Endothelial cell of umbilical vein (primary cell): ENCODE measurements around the gene CUBN. TPM values are rescaled to one million over a fixed set of nuclear protein-coding genes. Genes with fewer than 3 reads are reported as not detected.

Experiments used
- BruUV-seq: library from RNA; stranded (reverse); fragments of 400-500 nt; replicated peaks from 2 replicates; lab custom pipeline; 2021; lab: Mats Ljungman, UMichigan
- CTCF ChIA-PET: fragments of 300-600, 350-600 bp; sonication (Branson Sonifier 250); formaldehyde crosslinking; loops from one replicate; lab custom pipeline; 2021; ENCODE audit warnings: antibody characterized with exemption, inconsistent platforms; lab: Charles Lee
- POLR2A ChIA-PET: fragments of 300-600, 350-600 bp; sonication (Branson Sonifier 250); formaldehyde crosslinking; loops from one replicate; lab custom pipeline; 2021; ENCODE audit warnings: antibody characterized with exemption, inconsistent platforms; lab: Charles Lee
- DNase-seq: peaks from one replicate; pipeline ENCODE4 v3.0.0-alpha.2; 2011; ENCODE audit warnings: low read depth, low spot score
- FAIRE-seq: peaks from 2 replicates; lab custom pipeline; 2011; peaks lifted over from hg19 to GRCh38; lab: Jason Lieb, UNC
- H2AFZ ChIP-seq: 2 replicates; pipeline ENCODE4 v1.6.0; 2012; ENCODE audit warnings: low read depth, low read length, control low read depth, inconsistent platforms
- H3K27ac ChIP-seq: 2 replicates; pipeline ENCODE4 v1.5.1; 2011; ENCODE audit warnings: low read depth, mild to moderate bottlenecking, control low read depth, low read length, moderate library complexity; ENCODE audit not compliant: insufficient read depth
- H3K27me3 ChIP-seq, 2 experiments: 2 replicates each; pipeline versions ENCODE4 v1.6.0 to v1.6.1; 2011; ENCODE audit warnings: low read length in 2 of 2, mixed read lengths in 1 of 2; ENCODE audit not compliant: control insufficient read depth in 2 of 2, insufficient read depth in 2 of 2
- H3K36me3 ChIP-seq, 2 experiments: 2 replicates in 1 of 2; 3 replicates in 1 of 2; pipeline ENCODE4 v1.5.1; 2011; ENCODE audit warnings: low read length in 2 of 2, mild to moderate bottlenecking in 1 of 2, moderate library complexity in 1 of 2; ENCODE audit not compliant: control insufficient read depth in 2 of 2, insufficient read depth in 2 of 2; ENCODE audit errors: extremely low read depth in 1 of 2
- H3K4me1 ChIP-seq: 3 replicates; pipeline ENCODE4 v1.5.1; 2011; ENCODE audit warnings: mild to moderate bottlenecking, low read length; ENCODE audit not compliant: control insufficient read depth, insufficient read depth; ENCODE audit errors: extremely low read depth
- H3K4me2 ChIP-seq: 2 replicates; pipeline ENCODE4 v1.6.1; 2011; ENCODE audit warnings: low read length, control low read depth, mixed read lengths; ENCODE audit not compliant: insufficient read depth
- H3K4me3 ChIP-seq, 3 experiments: fragments of 200-600 bp in 1 of 3; sonication (generic), shearing (Covaris generic) in 1 of 3; replicated peaks in 1 of 3; 2 replicates each; pipeline ENCODE4 v1.5.1; 2011 to 2016; ENCODE audit warnings: control low read depth in 3 of 3, low read length in 3 of 3, mild to moderate bottlenecking in 2 of 3, inconsistent platforms in 1 of 3, low read depth in 1 of 3, moderate library complexity in 1 of 3; ENCODE audit not compliant: insufficient read depth in 1 of 3
- H3K79me2 ChIP-seq: 2 replicates; pipeline ENCODE4 v1.6.0; 2012; ENCODE audit warnings: low read length, inconsistent platforms; ENCODE audit not compliant: control insufficient read depth, insufficient read depth
- H3K9ac ChIP-seq: replicated peaks from 2 replicates; pipeline ENCODE3; 2011; ENCODE audit warnings: low read length, control low read depth; ENCODE audit not compliant: insufficient read depth; ENCODE audit errors: extremely low read depth
- H3K9me1 ChIP-seq: replicated peaks from 3 replicates; pipeline ENCODE4 v1.6.0; 2011; ENCODE audit warnings: mild to moderate bottlenecking, low read length; ENCODE audit not compliant: control insufficient read depth, insufficient read depth; ENCODE audit errors: extremely low read depth
- H3K9me3 ChIP-seq: replicated peaks from 2 replicates; pipeline ENCODE4 v1.5.1; 2012; ENCODE audit warnings: low read length, inconsistent platforms; ENCODE audit not compliant: control insufficient read depth, insufficient read depth
- H4K20me1 ChIP-seq: replicated peaks from 2 replicates; pipeline ENCODE3; 2011; ENCODE audit warnings: mild to moderate bottlenecking, low read length; ENCODE audit not compliant: control insufficient read depth, insufficient read depth; ENCODE audit errors: extremely low read depth
- CTCF ChIP-seq, 2 donors: IDR thresholded peaks; 1 replicate in 1 of 2; 2 replicates in 1 of 2; pipeline ENCODE4 v1.5.1; 2011; ENCODE audit warnings: low read length in 2 of 2, mild to moderate bottlenecking in 2 of 2, moderate library complexity in 2 of 2, control low read depth in 1 of 2, inconsistent platforms in 1 of 2, low read depth in 1 of 2; ENCODE audit not compliant: insufficient read depth in 1 of 2; ENCODE audit errors: extremely low read depth in 1 of 2
- EZH2 ChIP-seq: IDR thresholded peaks from 2 replicates; pipeline ENCODE4 v1.6.1; 2012; ENCODE audit warnings: borderline replicate concordance, low read depth, mild to moderate bottlenecking, moderate library complexity, low read length, inconsistent platforms; ENCODE audit not compliant: severe bottlenecking
- FOS ChIP-seq: IDR thresholded peaks from 2 replicates; pipeline ENCODE4 v1.6.1; 2011; ENCODE audit warnings: mild to moderate bottlenecking, low read length, moderate library complexity, borderline replicate concordance; ENCODE audit not compliant: insufficient read depth
- GATA2 ChIP-seq: IDR thresholded peaks from 2 replicates; pipeline ENCODE4 v1.7.0; 2011; ENCODE audit warnings: low read depth, mild to moderate bottlenecking, moderate library complexity, mixed read lengths, low read length; ENCODE audit not compliant: insufficient read length, insufficient read depth
- JUN ChIP-seq: IDR thresholded peaks from 2 replicates; pipeline ENCODE4 v1.6.1; 2011; ENCODE audit warnings: borderline replicate concordance, low read depth; ENCODE audit not compliant: insufficient read length, insufficient read depth
- MAX ChIP-seq: IDR thresholded peaks from 2 replicates; pipeline ENCODE4 v1.6.1; 2011; ENCODE audit not compliant: insufficient read depth, insufficient read length
- MYC ChIP-seq: IDR thresholded peaks from one replicate; pipeline ENCODE4 v1.6.1; 2011; ENCODE audit warnings: mild to moderate bottlenecking, low read depth, low read length
- POLR2A ChIP-seq: IDR thresholded peaks from 2 replicates; pipeline ENCODE4 v1.6.1; 2012; ENCODE audit warnings: low read depth, mild to moderate bottlenecking, control low read depth, low read length
- POLR2AphosphoS5 ChIP-seq: IDR thresholded peaks from 2 replicates; pipeline ENCODE4 v1.6.1; 2012; ENCODE audit warnings: low read depth, mild to moderate bottlenecking, control low read depth, low read length, moderate library complexity; ENCODE audit not compliant: insufficient read depth
- dilution Hi-C: fragments of 300-500 bp; cut with MboI; formaldehyde crosslinking; loops from one replicate; pipeline ENCODE4 v1.15.0; 2019; ENCODE audit warnings: low sequenced_read_pairs; ENCODE audit not compliant: extremely low pct_ligation_motif_present
- intact Hi-C: fragments of 100-400 bp; cut with micrococcal nuclease; formaldehyde crosslinking; loops from one replicate; pipeline ENCODE4 v1.10.0; 2022
- polyA plus RNA-seq, 4 experiments: library from polyadenylated mRNA; depleted of rRNA in 3 of 4; stranded (reverse) in 3 of 4; unstranded in 1 of 4; fragments of >200 nt; gene quantifications; 2 replicates each; pipeline versions ENCODE4 v1.2.1 to v1.2.3, GENCODE V29; 2011 to 2012; ENCODE audit warnings: missing spikeins in 1 of 4
- total RNA-seq: library from RNA; stranded (reverse); gene quantifications from 2 replicates; pipeline ENCODE4 v1.2.3, GENCODE V29; 2021

Gene CUBN
- total and polyA plus RNA-seq, 2 donors (not counting 3 experiments of a cell fraction or from before 2014, with no cell fraction given): 2.7 to 4.6 TPM

- dilution Hi-C loops: no loop called here
- intact Hi-C loops: loop anchor here (10.0 kb wide), 1 partner anchor 685 kb away; no protein-coding TSS in a partner anchor
- H2AFZ ChIP-seq: no peak overlapping the region
- no peaks in the 10 kb centered on the region for H3K9me1 ChIP-seq
- FAIRE-seq: no peak
- no peaks in the 10 kb centered on the region for H4K20me1 ChIP-seq
- peaks cover 60% of the 10 kb centered on the region for H3K79me2 ChIP-seq
- H3K27ac ChIP-seq: no peak overlapping the region
- no peak overlapping the region for H3K4me2 ChIP-seq
- no peaks in the 10 kb centered on the region for H3K27me3 ChIP-seq
- no peaks in the 10 kb centered on the region for H3K9me3 ChIP-seq
- no peaks in the 10 kb centered on the region for H3K36me3 ChIP-seq
- no peak for DNase-seq
- no TSS peak for BruUV-seq
- POLR2A ChIA-PET: no interaction called here
- CTCF ChIA-PET: interaction anchor here (1.0 kb wide), 1 partner anchor 9 kb away, joined by 3 read pairs; no protein-coding TSS in a partner anchor
- no peak for TF ChIP-seq POLR2A
- no peak for TF ChIP-seq JUN
- TF ChIP-seq GATA2: no peak
- TF ChIP-seq MYC: no peak
- no peak for TF ChIP-seq MAX
- no peak for TF ChIP-seq CTCF (IDR thresholded peaks at IDR 0.05; ENCODE audit: extremely low read depth in 1 of 2, insufficient read depth in 1 of 2, low read depth in 1 of 2, low read length in 2 of 2)
- TF ChIP-seq FOS: no peak
- no peak for TF ChIP-seq EZH2
- no peak for TF ChIP-seq POLR2AphosphoS5
- no peaks in the 10 kb centered on the region for H3K4me1 ChIP-seq
- H3K4me3 ChIP-seq: no peak overlapping the region
- no peak overlapping the region for H3K9ac ChIP-seq
Observed at GRCh38 chr10:16799621-16800020, 330.0 kb downstream of the CUBN start.
